GM18508 (cell line): ENCODE results near the gene NCL.

Experiments
- ATAC-seq: cut with Tn5 transposase; IDR thresholded peaks from one replicate; pipeline ENCODE4 v1.9.1; 2021; ENCODE audit warnings: moderate number of reproducible peaks; ENCODE audit not compliant: insufficient read depth, unreplicated experiment

The NCL gene, protein sequence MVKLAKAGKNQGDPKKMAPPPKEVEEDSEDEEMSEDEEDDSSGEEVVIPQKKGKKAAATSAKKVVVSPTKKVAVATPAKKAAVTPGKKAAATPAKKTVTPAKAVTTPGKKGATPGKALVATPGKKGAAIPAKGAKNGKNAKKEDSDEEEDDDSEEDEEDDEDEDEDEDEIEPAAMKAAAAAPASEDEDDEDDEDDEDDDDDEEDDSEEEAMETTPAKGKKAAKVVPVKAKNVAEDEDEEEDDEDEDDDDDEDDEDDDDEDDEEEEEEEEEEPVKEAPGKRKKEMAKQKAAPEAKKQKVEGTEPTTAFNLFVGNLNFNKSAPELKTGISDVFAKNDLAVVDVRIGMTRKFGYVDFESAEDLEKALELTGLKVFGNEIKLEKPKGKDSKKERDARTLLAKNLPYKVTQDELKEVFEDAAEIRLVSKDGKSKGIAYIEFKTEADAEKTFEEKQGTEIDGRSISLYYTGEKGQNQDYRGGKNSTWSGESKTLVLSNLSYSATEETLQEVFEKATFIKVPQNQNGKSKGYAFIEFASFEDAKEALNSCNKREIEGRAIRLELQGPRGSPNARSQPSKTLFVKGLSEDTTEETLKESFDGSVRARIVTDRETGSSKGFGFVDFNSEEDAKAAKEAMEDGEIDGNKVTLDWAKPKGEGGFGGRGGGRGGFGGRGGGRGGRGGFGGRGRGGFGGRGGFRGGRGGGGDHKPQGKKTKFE

DNA sequence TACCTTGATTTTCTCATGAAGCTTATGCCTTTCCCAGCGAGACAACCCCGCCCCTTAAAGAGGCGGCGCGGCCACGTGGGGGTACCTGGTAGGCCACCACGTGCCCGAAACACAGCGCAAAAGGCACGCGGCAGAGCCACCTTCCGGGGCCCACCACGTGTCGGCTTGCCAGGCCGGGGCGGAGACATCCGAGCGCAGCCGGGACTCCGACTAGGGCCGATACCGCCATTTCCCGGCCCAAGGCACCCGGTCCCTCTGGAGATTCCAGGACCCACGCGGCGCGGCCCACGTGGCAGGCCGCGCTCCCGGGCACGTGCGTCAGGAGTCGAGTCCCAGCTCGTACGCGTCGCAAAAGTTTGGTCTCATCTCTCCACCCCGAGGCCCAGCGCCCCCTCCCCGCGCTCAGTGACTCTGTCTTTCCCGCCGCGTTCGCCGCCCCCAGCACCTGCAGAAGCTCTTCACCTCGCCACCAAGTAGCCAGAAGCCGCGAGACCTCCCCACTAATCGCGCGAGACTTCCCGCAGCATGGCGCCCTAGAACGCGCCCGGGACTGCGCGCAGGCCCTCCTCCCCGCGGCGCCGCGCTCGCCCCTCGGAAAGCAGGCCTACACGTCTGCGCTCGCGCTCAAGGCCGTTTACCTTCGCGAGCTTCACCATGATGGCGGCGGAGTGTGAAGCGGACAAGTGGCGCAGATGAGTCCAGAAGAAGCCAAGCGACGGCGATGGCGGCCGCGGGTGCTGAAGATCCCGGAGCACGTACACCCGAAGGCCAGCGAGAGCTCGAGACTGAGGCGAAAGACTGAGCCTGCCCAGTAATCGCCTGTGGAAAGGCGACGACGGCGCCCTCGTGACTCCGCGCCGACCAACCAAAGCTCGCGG lies at the start of gene NCL:
NCL (minus strand) TSS at position 787 of the 878 bp plus-strand sequence; CDS start at position 656, 131 bp downstream.
- ATAC-seq: peak; percentile 62

DNA sequence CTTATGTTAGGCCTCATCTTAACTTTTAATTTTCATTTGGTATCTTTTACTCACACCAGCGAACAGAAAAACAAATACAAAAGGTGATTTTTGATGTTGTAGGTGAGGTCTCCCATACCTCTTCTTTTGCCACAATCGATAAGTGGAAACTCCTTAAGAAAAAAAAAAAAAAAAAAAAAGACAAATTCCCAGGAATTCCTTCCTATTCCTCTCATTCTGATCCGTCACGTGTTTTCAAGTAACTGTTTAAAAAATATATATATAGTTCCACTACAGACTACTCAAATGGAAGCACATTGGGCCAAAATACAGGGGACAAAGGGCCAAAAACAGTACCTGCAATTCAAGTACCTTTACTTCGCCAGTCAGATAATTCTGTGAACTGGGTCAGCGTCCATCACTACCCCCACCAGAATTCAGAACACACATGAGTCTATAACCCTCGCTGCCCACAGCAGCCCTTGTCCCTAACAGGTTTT lies 49.5 kb upstream of the NCL start:
- ATAC-seq: no peak

DNA sequence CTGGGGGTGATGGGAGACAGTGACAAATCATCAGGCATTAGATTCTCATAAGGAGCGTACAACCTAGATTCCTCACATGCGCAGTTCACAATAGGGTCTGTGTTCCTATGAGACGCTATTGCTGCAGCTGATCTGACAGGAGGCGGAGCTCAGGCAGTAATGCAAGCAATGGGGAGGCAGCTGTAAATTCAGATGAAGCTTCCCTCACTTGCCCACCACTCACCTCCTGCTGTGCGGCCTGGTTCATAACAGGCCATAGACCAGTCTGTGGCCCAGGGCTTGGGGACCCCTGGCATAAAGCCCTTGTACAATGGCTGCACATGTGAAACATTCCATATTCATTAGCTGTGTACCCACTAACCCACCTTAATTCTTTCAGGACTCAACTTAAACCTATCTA lies 47.9 kb upstream of the NCL start:
- ATAC-seq: no peak

DNA sequence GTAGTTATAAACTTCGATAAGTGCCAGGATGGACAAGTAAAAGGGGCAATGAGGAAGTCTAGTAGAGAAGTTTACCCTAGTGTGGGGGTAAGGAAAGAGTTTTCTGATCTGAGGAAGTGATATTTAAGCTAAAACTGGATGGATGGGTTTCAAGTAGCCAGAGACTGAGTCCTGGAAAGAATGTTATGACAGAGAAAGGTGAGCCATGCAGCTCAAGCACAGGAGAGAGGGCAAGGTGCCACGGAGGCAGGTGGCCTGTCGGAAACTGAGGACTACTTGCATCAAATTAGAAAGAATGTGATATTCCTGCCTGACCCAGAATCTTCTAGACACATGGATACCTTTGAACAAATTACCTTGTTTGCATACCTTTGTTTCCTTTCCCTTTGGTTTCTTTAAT lies 39.5 kb upstream of the NCL start:
- ATAC-seq: no peak

DNA sequence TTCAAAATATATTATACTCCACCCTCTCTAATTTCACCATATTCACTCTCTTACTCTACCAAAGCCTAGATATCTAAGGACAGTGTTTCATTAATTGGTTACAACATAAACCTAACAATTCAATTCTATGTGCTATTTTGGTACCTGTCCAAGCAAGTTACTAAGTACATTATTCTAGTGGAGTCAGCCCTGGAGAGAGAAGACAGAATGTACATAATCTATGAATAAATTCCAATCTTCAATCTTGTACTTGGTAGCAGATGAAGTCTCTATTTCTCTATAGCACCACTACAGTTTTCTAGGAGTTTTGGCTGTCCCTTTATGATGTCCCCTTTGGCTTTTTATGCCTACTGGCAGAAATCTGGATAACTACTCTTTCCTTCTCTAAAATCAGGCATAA lies 38.3 kb upstream of the NCL start:
- ATAC-seq: no peak

DNA sequence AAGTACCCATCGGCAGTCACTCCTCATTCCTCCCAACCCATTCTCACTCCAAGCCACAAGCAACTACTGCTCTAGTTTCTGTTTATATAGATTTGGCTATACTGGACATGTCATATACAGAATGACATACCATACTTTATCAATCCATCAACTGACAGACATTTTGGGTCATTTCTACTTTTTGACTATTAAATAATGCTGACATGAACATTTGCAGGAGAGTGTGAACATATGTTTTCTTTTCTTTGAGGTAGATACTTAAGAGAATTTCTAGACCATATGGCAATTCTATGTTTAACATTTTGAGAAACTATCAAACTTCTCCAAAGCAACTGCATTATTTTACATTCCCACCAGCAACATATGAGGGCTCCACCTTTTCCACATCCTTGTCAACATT lies 33.4 kb upstream of the NCL start:
- ATAC-seq: no peak

DNA sequence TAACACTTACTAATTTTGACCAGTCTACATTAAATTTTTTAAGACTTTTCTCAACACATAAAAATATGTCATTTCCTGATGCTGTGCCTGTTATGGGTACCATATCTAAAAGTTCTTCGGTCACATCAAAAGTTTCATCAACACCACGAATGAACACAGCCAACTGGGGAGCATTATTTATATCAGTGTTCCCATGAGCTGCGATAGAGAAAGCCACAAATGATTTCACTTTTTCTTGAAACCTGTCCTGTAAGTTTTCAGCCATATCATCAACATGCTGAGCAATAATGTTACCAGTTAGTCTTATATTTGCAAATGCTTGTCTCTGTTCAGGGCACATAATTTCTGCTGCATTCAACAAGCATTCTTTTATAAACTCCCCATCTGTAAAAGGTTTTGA lies 30.4 kb upstream of the NCL start:
- no peak for ATAC-seq

DNA sequence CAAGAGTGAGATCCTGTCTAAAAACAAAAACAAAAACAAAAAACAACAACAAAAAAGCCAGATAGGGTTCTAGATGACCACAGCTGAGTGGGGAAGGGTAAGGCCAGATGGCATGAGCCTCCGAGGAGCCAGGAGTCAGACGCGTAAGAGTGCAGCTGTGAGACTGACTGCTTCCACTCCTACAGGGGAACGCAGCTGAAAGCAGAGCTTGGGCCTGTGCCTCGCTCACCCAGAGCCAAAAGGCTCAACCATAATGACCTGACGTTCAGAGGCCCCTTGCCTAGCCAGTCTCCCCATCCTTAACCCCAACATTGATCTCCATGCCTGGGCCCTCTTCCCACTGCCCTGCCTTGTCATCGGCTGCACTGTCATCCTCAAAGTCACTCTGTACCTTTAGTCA lies 26.5 kb upstream of the NCL start:
- ATAC-seq: no peak

DNA sequence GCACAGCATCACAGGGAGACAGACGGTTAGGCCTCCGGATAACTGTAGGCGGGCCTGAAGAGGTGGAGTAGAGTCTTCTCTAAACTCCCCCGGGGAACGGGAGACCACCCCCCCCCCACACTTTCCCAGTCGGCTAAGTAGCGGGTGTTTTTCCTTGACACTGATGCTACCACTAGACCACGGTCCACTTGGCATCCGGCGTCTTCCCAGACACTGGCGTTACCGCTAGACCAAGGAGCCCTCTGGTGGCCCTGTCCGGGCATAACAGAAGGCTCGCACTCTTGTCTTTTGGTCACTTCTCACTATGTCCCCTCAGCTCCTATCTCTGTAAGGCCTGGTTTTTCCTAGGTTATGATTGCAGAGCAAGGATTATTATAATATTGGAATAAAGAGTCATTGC lies 25.7 kb upstream of the NCL start:
- no peak for ATAC-seq

DNA sequence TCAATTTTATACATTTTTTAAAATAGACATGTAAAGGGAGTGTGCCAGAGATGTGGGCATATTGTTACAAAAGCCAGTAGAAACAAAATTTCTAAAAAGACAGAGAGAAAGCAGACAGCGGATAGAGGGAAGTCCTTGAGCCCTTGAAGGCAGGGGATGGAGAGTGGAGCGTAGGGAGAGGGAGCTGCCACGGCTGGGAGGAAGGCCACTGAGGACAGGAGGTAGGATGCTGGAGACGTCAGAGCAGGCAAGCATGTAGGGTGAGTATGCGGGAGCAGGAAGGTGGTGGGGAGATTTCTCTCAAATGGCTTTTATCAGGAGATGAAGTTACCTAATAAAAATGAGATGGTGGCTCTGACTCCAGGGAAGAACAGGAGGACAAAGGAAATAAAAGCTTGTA lies 24.0 kb upstream of the NCL start:
- no peak for ATAC-seq

DNA sequence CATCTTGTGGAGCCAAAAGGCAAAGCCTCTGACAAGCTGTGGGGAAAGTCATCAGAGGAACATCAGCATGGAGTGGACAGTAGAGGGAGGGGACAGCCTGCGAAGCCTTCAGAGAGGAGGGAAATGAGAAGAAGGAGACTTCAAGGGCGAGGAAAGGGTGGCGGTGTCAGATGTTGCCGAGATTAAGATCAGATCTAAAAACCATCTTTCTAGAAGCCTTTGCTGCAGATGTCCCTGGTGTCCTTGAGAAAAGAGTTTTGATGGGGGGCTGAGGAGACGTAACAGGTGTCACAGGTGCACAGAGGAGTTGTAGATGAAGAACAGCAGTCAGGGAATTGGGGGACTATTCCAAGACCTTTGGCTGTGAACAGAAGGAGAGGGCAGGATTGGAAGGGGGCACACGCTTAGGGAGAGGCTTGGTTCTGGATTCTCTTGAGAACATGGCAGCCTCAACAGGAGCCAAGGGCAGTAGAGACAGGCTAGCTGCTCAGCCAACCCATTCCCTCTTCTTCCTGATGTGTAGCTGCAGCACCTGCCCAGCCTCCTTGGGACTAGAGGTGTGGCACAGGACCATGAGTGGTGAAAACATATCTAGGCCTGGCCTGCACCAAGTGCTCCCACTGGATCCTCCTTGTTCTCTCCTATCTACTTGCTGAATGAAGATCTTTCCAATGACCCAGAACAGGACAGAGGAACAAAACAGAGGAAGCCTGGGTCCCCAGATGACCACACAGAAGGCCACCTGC lies 22.7 kb upstream of the NCL start:
- ATAC-seq: no peak

DNA sequence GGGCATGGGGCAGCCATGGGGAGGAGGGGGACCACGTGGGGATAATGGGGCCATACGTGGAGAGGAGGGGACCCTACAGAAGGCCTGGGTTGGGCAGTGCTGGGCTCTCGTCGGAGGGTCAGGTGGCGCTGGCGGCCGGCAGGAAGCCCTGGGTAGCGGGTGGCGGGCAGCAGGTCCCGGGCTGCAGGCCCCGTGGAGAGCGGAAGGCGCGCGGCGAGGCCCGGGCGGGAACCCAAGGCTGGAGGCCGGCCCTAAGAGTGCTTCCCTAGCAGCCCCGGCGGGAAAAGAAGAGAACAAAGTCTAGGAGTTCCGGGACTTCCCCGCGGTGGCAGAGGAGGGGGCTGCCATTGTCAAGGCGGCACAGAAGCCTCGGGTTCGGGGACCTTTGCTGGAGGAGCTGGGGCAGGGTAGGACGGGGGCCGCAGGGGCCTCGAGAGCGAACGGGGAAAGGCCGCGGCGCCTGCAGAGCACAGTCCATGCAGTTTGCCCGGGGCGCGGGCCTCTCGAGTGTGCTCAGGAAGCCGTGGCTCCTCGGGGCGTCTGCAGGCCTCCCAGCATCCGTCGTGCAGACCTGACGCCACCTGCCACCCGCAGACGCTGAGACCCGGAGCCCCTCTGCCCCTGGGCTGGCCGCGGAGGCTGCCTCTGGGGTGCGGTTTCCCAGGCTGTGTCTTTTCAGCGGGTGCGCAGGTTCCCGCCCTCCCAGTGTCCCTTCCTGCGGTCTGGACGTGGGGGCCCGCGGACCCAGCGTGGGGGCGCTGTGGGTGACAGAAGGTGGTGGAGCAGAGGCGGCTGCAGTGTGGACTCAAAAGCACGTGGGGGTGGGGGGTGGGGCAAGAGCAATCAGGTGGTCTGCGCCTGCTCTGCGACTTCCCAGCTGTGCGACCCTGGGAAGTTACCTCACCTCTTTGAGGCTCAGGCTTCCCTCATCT lies 19.4 kb upstream of the NCL start:
- ATAC-seq: no peak

DNA sequence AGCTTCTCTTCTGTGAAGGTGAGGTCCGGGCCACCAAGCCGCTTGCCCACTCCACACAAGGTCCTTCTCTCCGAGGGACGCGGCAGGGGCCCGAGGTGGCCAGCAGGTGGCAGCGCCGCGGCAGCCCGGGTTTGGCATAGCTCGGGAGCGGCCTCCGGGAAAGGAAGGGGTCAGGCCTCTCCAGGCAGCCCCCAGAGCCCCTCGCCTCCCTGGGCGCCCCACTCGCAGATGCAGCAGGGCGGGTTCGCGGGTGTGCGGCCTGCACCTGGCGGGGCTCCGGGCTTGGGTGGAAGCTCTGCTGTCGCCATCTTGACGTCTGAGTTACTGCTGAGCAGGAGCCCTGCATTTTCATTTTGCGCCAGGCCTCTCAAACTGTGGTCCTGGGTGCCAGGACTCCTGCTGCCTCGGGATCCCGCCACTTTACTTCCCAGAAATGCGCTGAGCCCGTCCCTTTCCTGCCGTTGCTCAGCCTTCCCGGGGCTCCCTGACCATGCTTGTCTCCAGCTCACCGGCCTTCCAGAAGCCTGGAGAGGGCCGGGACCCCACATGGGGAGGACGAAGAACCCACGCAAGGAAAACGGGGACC lies 18.6 kb upstream of the NCL start:
- no peak for ATAC-seq

DNA sequence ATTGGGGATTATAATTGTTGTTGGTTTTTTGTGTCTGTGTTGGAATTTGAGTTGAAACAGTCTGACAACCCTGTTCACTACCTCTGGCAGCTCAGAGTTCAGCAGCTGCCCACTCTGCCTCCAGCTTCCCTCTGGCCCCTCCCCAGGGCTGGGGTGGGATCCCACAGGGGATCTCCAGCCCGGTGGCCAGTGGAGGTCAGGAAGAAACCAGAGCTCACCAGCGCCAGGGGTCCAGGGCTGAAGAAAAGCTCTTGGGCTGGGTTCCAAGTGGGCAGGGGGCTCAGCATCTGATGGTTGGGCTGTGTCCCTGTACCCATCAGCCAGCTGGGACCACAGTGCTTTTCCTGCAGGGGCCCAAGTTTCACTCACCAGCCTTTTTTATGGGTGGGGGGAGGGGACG lies 16.5 kb upstream of the NCL start:
- ATAC-seq: no peak

DNA sequence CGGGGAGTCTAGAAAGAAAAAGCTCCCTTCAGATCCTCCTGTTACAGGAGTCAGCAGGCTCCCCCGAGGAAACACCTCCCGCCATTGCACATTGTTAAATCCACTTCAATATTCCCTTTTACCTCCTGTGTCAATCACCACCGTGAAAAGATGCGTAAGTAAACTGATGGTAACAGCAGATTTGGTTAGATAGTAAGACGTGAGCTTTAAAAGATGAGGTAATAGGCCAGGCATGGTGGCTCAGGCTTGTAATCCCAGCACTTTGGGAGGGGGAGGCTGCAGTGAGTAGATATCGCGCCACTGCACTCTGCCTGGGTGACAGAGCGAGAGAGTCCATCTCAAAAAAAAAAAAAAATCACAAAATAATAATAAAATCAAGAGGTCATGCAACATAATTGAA lies 15.2 kb upstream of the NCL start:
- no peak for ATAC-seq

DNA sequence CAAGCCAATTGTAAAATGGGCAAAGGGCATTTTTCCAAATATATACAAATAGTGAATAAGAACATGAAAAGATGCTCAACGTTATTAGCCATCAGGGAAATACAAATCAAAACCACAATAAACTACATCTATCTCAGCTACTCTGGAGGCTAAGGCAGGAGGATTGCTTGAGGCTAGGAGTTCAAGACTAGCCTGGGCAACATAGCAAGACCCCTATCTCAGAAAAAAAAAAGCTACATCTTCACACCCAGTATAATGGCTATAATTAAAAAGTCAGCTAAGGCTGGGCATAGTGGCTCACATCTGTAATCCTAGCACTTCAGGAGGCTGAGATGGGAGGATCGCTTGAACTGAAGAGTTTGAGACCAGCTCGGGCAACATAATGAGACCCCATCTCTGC lies 12.6 kb upstream of the NCL start:
- ATAC-seq: no peak

DNA sequence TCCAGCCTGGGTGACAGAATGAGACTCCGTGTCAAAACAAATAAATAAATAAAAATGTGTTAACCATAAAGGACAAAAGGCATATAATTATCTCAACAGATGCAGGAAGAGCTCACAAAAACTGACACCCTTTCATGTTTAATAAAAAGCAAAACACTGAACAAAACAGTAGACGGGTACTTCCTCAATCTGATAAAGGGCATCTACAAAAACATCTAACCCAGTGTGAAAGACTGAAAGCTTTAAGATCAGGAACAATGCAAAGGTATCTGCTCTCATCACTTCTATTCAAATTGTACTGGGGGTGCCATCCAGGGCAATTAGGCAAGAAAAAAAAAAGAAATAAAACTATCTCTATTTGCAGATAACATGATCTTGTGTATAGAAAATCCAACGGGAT lies 11.7 kb upstream of the NCL start:
- no peak for ATAC-seq

DNA sequence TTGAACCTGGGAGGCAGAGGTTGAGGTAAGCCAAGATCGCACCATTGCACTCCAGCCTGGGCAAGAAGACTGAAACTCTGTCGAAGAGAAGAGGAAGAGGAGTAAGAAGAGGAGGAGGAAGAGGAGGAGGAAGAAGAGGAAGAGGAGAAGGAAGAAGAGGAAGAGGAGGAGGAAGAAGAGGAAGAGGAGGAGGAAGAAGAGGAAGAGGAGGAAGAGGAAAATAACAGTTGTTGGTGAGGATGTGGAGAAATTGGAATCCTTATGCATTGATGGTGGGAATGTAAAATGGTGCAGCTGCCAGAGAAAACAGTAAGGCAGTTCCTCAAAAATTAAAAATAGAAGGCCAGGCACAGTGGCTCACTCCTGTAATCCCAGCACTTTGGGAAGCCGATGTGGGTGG lies 8.5 kb upstream of the NCL start:
- ATAC-seq: no peak
